ENCODE data around the gene ARHGEF28.

Gene ARHGEF28

GRCh38 chr5:73702534-73702933, 76.5 kb downstream of the ARHGEF28 start:
- no peak for DNase-seq (ENCODE audit: low read depth in 1 of 2, low spot score in 1 of 2)
- TF ChIP-seq CTCF (IDR thresholded peaks at IDR 0.05; ENCODE audit: insufficient read depth, low read length) (no peak), POLR2AphosphoS5 (IDR thresholded peaks at IDR 0.05; ENCODE audit: low read depth) (no peak), SPI1 (IDR thresholded peaks at IDR 0.05; ENCODE audit: borderline replicate concordance, low read depth) (no peak), GABPA (IDR thresholded peaks at IDR 0.05; ENCODE audit: low read depth) (no peak)
- TF ChIP-seq, protein P1, sequence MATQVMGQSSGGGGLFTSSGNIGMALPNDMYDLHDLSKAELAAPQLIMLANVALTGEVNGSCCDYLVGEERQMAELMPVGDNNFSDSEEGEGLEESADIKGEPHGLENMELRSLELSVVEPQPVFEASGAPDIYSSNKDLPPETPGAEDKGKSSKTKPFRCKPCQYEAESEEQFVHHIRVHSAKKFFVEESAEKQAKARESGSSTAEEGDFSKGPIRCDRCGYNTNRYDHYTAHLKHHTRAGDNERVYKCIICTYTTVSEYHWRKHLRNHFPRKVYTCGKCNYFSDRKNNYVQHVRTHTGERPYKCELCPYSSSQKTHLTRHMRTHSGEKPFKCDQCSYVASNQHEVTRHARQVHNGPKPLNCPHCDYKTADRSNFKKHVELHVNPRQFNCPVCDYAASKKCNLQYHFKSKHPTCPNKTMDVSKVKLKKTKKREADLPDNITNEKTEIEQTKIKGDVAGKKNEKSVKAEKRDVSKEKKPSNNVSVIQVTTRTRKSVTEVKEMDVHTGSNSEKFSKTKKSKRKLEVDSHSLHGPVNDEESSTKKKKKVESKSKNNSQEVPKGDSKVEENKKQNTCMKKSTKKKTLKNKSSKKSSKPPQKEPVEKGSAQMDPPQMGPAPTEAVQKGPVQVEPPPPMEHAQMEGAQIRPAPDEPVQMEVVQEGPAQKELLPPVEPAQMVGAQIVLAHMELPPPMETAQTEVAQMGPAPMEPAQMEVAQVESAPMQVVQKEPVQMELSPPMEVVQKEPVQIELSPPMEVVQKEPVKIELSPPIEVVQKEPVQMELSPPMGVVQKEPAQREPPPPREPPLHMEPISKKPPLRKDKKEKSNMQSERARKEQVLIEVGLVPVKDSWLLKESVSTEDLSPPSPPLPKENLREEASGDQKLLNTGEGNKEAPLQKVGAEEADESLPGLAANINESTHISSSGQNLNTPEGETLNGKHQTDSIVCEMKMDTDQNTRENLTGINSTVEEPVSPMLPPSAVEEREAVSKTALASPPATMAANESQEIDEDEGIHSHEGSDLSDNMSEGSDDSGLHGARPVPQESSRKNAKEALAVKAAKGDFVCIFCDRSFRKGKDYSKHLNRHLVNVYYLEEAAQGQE (IDR thresholded peaks at IDR 0.05; ENCODE audit: insufficient replicate concordance, low read depth), result no peak
- H3K4me3 ChIP-seq (replicated peaks; ENCODE audit: insufficient read depth, low read length), result no peak overlapping the region

DNA sequence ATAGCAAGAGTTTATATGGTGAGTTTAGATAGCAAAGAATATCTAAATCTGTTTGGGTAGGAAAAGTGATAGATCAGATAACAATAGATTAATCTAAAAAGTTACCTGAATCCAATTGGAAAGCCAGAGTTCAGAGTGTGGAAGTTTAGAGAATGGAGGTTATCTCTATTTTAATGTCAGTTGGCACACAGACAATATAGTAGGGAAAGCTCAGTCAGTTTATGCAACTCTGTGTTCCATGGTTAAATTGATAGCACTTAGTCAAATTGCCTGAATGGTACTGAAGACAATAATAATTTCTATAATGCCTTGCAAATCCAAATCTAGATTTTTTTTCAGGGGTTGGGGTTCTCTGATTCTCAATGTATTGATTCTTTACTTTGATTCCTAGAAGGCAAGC, 77.0 kb downstream of the ARHGEF28 start:
- no peak for DNase-seq (ENCODE audit: low read depth in 1 of 2, low spot score in 1 of 2)
- Histone ChIP-seq H3K4me3 (replicated peaks; ENCODE audit: insufficient read depth, low read length) (no peak overlapping the region), H3K27ac (replicated peaks) (no peak overlapping the region), H3K27me3 (ENCODE audit: insufficient read depth, poor library complexity, severe bottlenecking) (no peaks in the 10 kb centered on the region)
- TF ChIP-seq, protein P1 (IDR thresholded peaks at IDR 0.05; ENCODE audit: insufficient replicate concordance, low read depth), result no peak
- TF ChIP-seq SPI1 (IDR thresholded peaks at IDR 0.05; ENCODE audit: borderline replicate concordance, low read depth), result no peak
- TF ChIP-seq GABPA (IDR thresholded peaks at IDR 0.05; ENCODE audit: low read depth), result no peak
- TF ChIP-seq CTCF (IDR thresholded peaks at IDR 0.05; ENCODE audit: insufficient read depth, low read length), result no peak
- TF ChIP-seq POLR2AphosphoS5 (IDR thresholded peaks at IDR 0.05; ENCODE audit: low read depth), result no peak

More at GRCh38 chr5:73702534-73702933, 76.5 kb downstream of the ARHGEF28 start:
- Histone ChIP-seq H3K27ac (replicated peaks) (no peak overlapping the region), H3K27me3 (ENCODE audit: insufficient read depth, poor library complexity, severe bottlenecking) (no peaks in the 10 kb centered on the region)

DNA sequence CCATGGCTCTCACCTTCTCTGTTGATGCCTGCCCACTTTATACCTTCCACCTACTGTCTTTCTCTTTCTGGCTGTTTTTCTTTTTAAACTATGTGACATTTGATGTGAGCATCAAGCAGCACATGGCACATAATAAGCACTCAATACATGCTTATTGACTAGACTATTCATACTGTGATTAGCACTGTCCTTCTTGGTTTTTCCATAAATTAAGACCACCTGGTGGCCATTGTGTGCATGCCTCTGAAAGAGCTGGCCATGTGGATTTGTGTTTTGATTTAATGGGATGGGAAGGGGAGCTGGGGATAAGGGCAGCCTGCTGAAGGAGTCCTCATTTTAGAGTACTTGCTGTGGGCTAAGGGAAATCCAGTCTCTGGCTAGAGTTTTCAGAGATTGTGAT, 79.4 kb downstream of the ARHGEF28 start:
- TF ChIP-seq CTCF (IDR thresholded peaks at IDR 0.05; ENCODE audit: insufficient read depth, low read length), result no peak
- Histone ChIP-seq H3K27ac (replicated peaks) (no peak overlapping the region), H3K4me3 (replicated peaks; ENCODE audit: insufficient read depth, low read length) (no peak overlapping the region), H3K27me3 (ENCODE audit: insufficient read depth, poor library complexity, severe bottlenecking) (no peaks in the 10 kb centered on the region)
- DNase-seq (ENCODE audit: low read depth in 1 of 2, low spot score in 1 of 2), result no peak

- no peak overlapping the region for H3K4me3 ChIP-seq (replicated peaks; ENCODE audit: insufficient read depth, low read length)
- no peak overlapping the region for H3K27ac ChIP-seq (replicated peaks)
- TF ChIP-seq GABPA (IDR thresholded peaks at IDR 0.05; ENCODE audit: low read depth) (no peak), POLR2AphosphoS5 (IDR thresholded peaks at IDR 0.05; ENCODE audit: low read depth) (no peak), CTCF (IDR thresholded peaks at IDR 0.05; ENCODE audit: insufficient read depth, low read length) (no peak), SPI1 (IDR thresholded peaks at IDR 0.05; ENCODE audit: borderline replicate concordance, low read depth) (no peak)
- TF ChIP-seq, protein P1 (IDR thresholded peaks at IDR 0.05; ENCODE audit: insufficient replicate concordance, low read depth), result no peak
- H3K27me3 ChIP-seq (ENCODE audit: insufficient read depth, poor library complexity, severe bottlenecking), result no peaks in the 10 kb centered on the region
- DNase-seq (ENCODE audit: low read depth in 1 of 2, low spot score in 1 of 2), result no peak
Measured at GRCh38 chr5:73706963-73707362, 81.0 kb downstream of the ARHGEF28 start.

Data from HL-60 (cell line).